UCSD-AML1 (cell line): ENCODE data around the gene DYNC2I2.

Source experiments
- DNase-seq: peaks from one replicate; lab custom pipeline; 2025; ENCODE audit not compliant: unreplicated experiment; lab: John Stamatoyannopoulos, UW

DYNC2I2 gene

DNA sequence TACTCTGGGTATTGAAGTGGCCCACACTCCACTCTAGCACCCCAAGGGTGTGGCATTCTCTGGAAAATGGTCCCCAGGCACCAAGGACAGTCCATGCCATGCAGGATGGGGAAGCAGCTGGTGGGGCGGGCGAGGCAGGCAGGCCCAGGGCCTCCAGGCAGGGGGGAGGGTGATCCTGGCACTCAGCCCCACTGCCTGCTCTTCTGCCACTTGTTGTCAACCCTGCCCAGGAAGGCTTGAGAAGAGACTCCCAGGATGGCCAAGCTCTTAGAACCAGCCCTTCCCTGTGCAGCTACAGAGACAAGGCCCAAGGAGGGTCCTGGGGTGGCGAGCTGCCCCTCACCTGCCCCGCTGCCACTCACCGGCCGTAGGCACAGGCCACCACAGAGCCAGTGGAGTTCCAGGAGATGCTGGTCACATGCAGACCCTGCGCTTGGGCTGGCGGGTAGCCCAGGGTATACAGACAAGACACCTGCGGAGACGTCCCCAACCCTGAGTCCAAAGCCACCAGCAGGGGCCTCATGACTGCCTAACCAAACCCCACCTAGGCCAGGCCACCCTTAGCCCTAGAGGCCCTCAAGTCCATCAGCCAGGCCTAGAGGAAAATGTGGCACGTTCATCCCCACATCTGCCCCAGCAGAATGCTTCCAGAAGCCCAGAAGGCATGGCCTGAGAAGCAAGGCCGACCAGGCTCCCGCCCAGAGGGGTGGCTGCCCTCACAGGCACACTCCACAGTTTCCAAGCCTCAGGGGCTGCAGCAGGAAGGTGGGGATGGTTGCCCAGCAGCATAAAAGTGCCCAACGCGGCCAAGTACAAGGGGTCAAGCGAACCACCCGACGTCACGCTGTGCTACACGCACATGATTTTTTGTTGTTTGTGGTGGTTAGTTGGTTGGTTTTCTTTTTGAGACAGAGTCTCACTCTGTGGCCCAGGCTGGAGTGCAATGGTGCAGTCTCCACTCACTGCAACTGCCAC lies 19.8 kb downstream of the DYNC2I2 start:
- no peak for DNase-seq

- no peak for DNase-seq
Measured at GRCh38 chr9:128636024-128636390, 20.6 kb downstream of the DYNC2I2 start.

DNA sequence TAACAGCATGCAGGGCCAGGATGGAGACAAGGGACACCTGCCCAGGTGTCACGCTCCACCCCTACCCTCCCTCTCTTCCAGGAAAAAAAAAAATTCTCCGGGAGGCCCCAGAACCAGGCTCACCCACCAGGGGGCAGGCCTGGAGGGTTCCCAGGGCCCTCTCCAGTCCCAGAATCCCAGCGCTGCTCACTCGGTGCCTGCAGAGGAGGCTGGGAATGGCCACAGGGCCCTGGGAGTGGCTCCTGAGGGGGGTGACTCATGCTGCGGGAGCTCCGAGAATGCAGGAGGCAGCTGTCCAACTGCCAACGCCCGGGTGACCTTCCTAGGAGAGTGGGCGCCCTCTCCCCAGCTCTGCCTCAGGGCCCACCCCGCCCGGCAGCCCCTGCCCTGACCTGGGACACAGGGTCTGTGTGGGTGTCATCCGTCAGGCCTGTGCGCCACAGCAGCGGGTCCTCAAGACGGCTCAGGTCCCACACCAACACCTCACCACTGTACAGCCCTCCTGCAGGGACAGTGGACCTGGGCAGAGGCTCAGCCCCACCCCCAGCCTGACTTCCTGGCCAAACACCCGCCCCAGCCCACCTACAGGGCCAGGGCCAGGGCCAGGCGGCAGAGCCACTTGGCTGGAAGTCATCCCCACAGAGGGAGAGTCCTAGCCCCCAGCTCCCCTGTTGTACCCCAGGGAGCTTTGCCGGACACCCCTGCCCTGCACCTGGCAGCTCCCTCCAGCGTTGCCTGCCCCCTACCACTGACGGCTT lies 21.2 kb downstream of the DYNC2I2 start:
- DNase-seq: no peak

GRCh38 chr9:128634651-128635262 lies 21.9 kb downstream of the DYNC2I2 start:
- DNase-seq: no peak

DNA sequence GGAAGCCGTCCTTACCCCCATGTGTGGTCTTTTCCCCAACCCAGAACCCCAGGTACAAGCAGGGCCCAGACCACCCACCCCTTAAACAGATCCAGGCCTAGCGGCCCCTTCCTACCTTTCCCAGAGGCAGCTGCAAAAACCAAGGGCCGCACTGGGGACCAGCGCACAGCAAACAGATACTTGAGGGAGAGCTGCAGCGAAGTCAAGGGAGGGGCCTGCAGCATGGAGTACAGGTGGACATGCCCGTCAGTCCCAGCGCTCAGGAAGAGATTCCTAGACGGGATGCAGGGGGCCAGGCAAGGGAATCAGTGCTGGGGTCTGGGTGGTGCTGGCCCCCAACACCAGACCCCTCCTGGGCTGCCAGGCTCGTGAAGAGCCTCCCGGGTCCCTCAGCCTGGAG lies 22.5 kb downstream of the DYNC2I2 start:
- no peak for DNase-seq

GRCh38 chr9:128633601-128634000 lies 23.0 kb downstream of the DYNC2I2 start:
- no peak for DNase-seq

GRCh38 chr9:128633057-128633456 lies 23.6 kb downstream of the DYNC2I2 start:
- DNase-seq: no peak

GRCh38 chr9:128632486-128632885 lies 24.2 kb downstream of the DYNC2I2 start:
- DNase-seq: no peak

DNA sequence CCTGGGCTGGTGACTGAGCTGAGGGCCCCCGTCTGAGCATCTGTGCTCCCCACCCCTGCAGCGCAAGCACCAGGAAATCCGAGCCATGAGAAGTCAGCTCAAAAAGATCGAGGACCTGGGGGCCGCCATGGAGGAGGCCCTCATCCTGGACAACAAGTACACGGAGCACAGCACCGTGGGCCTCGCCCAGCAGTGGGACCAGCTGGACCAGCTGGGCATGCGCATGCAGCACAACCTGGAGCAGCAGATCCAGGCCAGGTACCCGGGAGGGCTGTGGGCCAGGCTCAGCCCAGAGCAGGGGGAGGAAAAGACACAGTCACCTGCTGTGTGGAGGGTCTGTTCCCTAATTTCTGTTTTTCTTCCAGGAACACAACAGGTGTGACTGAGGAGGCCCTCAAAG lies 24.6 kb downstream of the DYNC2I2 start:
- DNase-seq: no peak

DNA sequence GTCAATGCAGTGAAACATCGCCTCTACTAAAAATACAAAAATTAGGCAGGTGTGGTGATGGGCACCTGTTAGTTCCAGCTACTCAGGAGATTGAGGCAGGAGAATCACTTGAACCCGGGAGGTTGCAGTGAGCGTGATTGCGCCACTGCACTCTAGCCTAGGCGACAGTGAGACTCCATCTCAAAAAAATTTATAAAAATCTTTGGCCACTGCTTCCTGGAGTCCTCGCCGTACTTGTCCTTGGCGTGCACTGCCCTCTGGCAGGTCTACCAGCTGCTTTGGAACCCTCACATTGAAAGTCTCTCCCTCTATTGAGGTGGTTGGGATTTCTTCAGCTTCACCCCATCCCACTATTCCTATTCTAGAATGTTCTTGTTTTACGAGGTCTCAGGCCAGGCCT lies 25.0 kb downstream of the DYNC2I2 start:
- DNase-seq: no peak

DNA sequence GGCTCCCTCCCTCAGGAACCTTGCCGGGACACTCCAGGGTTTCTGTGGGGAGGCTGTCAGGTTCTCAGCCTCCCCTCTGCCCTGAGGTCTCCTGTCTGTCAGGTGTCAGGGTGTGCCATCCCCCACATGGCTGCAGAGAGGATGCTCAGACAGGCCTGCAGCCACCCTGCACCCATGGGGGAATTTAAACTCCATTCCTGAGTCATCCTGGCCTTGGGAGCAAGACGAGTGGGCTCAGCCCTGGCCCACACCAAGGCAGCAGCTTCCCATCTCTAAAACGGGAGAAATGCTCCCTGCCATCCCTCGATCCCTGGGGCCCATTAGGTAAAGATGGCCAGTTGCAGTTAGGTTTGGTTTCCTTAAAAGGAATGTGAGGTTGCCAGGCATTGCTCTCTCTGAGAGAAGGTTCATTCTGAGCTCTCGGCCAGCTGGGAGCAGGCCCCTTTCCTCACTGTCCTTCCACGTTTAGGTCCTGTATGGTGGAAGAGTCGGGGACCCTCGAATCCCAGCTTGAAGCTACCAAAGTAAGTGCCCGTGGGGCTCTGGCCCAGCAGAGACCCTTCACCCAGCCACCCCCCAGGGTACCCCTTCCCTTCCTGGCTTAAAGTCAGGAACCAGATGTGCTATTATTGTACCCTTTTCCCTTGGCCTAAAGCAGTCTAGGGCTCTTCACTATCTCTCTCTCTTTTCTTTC lies 26.6 kb downstream of the DYNC2I2 start:
- DNase-seq: no peak

- no peak for DNase-seq
Measured at GRCh38 chr9:128629136-128629535, 27.5 kb downstream of the DYNC2I2 start.

DNA sequence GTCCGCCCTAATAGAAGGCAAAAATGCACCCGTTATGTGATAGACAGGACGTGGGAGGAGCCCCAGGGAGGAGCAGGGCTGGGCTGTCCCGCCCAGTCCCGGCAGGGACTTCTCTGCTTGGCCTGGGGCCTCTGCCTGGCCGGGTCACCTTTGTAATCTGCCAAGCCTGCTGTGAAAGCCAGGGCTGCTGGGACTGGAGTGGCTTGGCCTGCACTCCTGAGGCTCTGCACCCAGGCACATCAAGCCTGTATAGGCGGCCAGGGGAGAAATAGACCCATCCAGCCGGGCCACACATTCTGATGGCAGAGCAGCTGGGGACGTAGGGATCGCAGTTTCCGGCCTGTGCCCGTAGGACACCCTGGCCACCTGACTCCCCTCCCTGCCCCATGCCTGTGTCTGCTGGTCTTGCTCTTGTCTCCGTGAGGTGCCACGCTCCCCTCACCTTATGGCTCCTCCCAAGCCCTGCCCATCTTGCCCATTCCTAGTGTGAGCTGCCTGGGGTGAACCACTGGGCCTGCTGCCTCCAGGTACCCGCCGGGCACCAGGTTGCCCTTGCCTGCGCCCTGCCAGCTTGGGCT lies 28.1 kb downstream of the DYNC2I2 start:
- no peak for DNase-seq

- no peak for DNase-seq
Measured at GRCh38 chr9:128627906-128628305, 28.7 kb downstream of the DYNC2I2 start.

DNA sequence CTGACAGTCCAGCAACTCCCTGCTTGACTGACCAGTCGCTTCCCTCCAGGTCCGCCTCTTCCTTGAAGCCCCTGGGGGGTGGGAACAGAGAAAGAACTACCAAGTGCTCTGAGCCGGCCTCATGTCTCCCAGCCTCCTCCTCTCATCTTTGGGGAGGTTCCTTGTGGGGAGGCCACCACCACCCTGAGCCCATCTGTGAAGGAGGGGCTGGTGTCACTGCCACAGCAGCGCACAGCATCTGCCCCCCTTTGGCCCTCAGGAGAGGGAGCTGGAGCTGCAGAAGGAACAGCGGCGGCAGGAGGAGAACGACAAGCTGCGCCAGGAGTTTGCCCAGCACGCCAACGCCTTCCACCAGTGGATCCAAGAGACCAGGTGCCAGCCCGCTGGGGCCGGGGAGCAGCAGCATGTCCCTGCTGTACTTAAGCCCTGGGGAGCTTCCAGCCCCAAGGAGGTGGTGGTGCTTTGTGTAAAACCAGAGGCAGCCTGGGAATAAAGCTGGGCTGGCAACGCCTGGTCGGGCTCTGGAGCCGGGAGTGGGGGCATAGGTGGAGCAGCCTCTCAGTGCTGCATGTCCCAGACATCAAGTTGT lies 29.4 kb downstream of the DYNC2I2 start:
- no peak for DNase-seq

GRCh38 chr9:128626181-128626580 lies 30.5 kb downstream of the DYNC2I2 start:
- DNase-seq: no peak

DNA sequence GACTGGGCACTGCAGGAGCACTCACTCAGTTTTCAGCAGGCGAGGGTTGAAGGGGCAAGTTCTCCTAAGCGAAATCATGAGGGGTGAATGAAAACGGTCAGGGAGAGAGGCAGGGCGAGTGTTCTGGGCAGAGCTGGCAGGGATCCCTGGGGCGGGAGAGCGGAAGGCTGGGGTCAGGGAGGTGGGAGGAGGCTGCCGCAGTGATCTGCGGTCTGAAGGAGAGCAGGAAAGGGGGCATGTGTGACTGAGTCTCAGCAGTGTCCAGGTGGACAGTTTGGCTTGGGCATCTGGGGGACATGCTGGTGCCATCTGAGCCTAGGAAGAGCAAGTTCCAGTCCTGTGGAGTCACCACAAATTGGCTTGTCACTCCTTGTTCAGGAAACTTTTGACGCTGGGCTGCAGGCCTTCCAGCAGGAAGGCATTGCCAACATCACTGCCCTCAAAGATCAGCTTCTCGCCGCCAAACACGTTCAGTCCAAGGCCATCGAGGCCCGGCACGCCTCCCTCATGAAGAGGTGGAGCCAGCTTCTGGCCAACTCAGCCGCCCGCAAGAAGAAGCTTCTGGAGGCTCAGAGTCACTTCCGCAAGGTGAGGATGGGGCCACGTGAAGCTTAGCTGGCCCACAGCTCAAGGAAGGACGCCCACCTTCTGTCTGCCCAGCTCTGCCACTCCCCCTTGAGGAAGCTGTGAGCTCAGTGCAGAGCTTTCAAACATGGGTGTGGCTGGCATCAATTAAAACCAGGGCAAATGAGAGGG lies 31.1 kb downstream of the DYNC2I2 start:
- no peak for DNase-seq

DNA sequence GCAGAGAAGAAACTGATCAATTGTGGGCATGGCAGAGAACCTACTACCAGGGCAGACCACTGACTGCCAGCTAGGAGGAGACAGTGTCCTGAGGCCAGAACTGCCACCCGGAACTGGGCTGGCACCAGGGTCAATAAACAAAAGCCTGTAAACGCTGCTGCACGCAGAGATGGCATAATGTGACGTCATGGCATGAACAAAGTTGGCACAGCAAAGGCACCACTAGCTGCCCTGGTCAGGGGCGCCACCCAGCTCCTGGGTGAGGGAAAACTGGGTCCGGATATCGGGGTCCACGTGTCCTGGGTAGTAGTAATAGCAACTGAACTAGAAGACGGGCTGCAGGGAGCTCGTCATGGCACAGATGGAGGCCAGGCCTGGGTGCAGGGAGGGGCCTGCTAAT lies 32.1 kb downstream of the DYNC2I2 start:
- no peak for DNase-seq

DNA sequence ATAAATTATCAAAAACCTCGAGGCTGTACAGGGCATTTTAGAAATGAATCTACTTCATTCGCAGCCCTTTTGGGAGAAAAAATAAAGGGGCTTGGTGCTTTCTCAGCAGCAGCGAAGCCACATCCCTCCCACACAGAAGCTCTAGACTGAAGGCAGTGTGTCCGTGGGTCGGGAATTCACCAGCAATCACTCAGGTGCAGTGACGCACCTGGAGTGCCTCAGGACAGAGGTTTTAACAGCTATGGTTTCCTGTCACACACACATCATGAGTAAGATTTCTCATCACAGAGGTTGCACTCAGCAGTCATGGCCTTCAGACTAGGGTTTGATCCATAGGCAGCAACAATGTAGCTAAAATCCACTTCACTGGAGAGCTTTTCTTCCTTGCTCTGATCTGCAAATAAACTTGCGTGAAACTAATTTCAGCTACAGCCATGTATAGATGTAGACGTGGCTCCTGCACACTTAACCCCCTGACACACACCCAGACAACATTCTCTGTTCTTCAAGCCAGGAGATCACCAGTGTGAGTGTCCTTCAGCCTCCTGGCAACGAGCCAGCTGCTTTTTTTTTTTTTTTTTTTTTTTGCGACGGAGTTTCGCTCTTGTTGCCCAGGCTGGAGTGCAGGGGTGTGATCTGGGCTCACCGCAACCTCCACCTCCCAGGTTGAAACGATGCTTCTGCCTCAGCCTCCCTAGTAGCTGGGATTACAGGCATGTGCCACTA lies 34.8 kb downstream of the DYNC2I2 start:
- DNase-seq: no peak
